NCI-H2227 treated with DMSO at 0.1 percent for 48 hours (cell line): ENCODE measurements around the gene MACROD2.
"Not testable (repeated sequence)": the region's sequence is repeated elsewhere in the genome, so short reads cannot be mapped to it uniquely, and the experiment has no call there.

ENCODE experiments used
- DNase-seq: peaks from one replicate; lab custom pipeline; 2025; lab: John Stamatoyannopoulos, UW

MACROD2 gene

GRCh38 chr20:14193443-14193842, 198.1 kb downstream of the MACROD2 start:
- DNase-seq = no peak

- DNase-seq = no peak
Measured at GRCh38 chr20:14193885-14194284, 198.6 kb downstream of the MACROD2 start.

- no peak for DNase-seq
Measured at GRCh38 chr20:14197097-14197496, 201.8 kb downstream of the MACROD2 start.

GRCh38 chr20:14198416-14198815, 203.1 kb downstream of the MACROD2 start:
- DNase-seq = no peak

GRCh38 chr20:14199111-14199510, 203.8 kb downstream of the MACROD2 start:
- no peak for DNase-seq

- DNase-seq = no peak
Measured at GRCh38 chr20:14203657-14204056, 208.3 kb downstream of the MACROD2 start.

GRCh38 chr20:14207591-14207990, 212.3 kb downstream of the MACROD2 start:
- DNase-seq = no peak

GRCh38 chr20:14208956-14209355, 213.6 kb downstream of the MACROD2 start:
- no peak for DNase-seq

GRCh38 chr20:14210146-14210545, 214.8 kb downstream of the MACROD2 start:
- DNase-seq = no peak

- DNase-seq = no peak
Measured at GRCh38 chr20:14214046-14214445, 218.7 kb downstream of the MACROD2 start.

GRCh38 chr20:14215880-14216279, 220.6 kb downstream of the MACROD2 start:
- not testable (repeated sequence) for DNase-seq

- DNase-seq = no peak
Measured at GRCh38 chr20:14219801-14220461, 224.6 kb downstream of the MACROD2 start.

GRCh38 chr20:14220986-14221385, 225.7 kb downstream of the MACROD2 start:
- DNase-seq = no peak

- no peak for DNase-seq
Measured at GRCh38 chr20:14223806-14224205, 228.5 kb downstream of the MACROD2 start.

- peak; percentile 57 for DNase-seq
Measured at GRCh38 chr20:14226051-14227049, 231.0 kb downstream of the MACROD2 start.

- DNase-seq = no peak
Measured at GRCh38 chr20:14232650-14233049, 237.3 kb downstream of the MACROD2 start.

GRCh38 chr20:14234666-14235295, 239.5 kb downstream of the MACROD2 start:
- no peak for DNase-seq

- DNase-seq = no peak
Measured at GRCh38 chr20:14235355-14235754, 240.0 kb downstream of the MACROD2 start.

GRCh38 chr20:14245368-14245970, 250.2 kb downstream of the MACROD2 start:
- no peak for DNase-seq

- DNase-seq = no peak
Measured at GRCh38 chr20:14259689-14260088, 264.4 kb downstream of the MACROD2 start.

- no peak for DNase-seq
Measured at GRCh38 chr20:14260367-14260766, 265.1 kb downstream of the MACROD2 start.

GRCh38 chr20:14264869-14265268, 269.6 kb downstream of the MACROD2 start:
- DNase-seq = no peak
